K562 (cell line): Measurements from ENCODE around the gene ODF4. TPM values are rescaled to one million over a fixed set of nuclear protein-coding genes. Genes with fewer than 3 reads are reported as not detected.

ENCODE experiments used
- AFF4 ChIP-seq: sonication (generic); formaldehyde crosslinking; IDR thresholded peaks from 2 replicates; pipeline ENCODE4 v1.8.0; 2023; ENCODE audit warnings: mild to moderate bottlenecking, missing genetic modification reagents
- BHLHE40 ChIP-seq: IDR thresholded peaks from 2 replicates; pipeline ENCODE4 v1.6.1; 2011; ENCODE audit warnings: low read length, improper control_type of control experiment
- ERF ChIP-seq: fragments of 450-650 bp; formaldehyde crosslinking; IDR thresholded peaks from 2 replicates; pipeline ENCODE4 v1.4.0; 2020; ENCODE audit warnings: mild to moderate bottlenecking, mixed read lengths
- ETS2 ChIP-seq: IDR thresholded peaks from 2 replicates; pipeline ENCODE4 v1.6.1; 2016; ENCODE audit warnings: borderline replicate concordance, missing genetic modification characterization, mild to moderate bottlenecking, moderate library complexity, missing compliant biosample characterization; ENCODE audit not compliant: poor library complexity, severe bottlenecking
- ETV6 ChIP-seq, 3 experiments: fragments of 150-350 bp in 1 of 3; sonication (generic) in 1 of 3; formaldehyde crosslinking in 1 of 3; IDR thresholded peaks; 2 replicates each; pipeline versions ENCODE4 v1.6.1 to v1.8.0; 2014 to 2022; ENCODE audit warnings: borderline replicate concordance in 2 of 3, low read depth in 2 of 3, antibody characterized with exemption in 1 of 3, low read length in 1 of 3, mild to moderate bottlenecking in 1 of 3, missing genetic modification reagents in 1 of 3
- EZH2 ChIP-seq: IDR thresholded peaks from 2 replicates; pipeline ENCODE4 v1.6.1; 2012; ENCODE audit warnings: low read depth, mild to moderate bottlenecking, inconsistent platforms, low read length, borderline replicate concordance
- KAT2B ChIP-seq: IDR thresholded peaks from one replicate; pipeline ENCODE4 v1.6.1; 2012; ENCODE audit warnings: low read depth, mild to moderate bottlenecking, control low read depth, inconsistent platforms, low read length, moderate library complexity
- KLF13 ChIP-seq: fragments of 450-650 bp; IDR thresholded peaks from 2 replicates; pipeline ENCODE4 v1.6.1; 2016; ENCODE audit warnings: missing genetic modification characterization, low read depth, mild to moderate bottlenecking, missing compliant biosample characterization, moderate library complexity, borderline replicate concordance
- KLF6 ChIP-seq: fragments of 250-450 bp; sonication (Bioruptor Pico); IDR thresholded peaks from 2 replicates; pipeline ENCODE4 v1.4.0; 2020; ENCODE audit warnings: mild to moderate bottlenecking, moderate library complexity, borderline replicate concordance
- MBD2 ChIP-seq: sonication (generic); IDR thresholded peaks from 2 replicates; pipeline ENCODE4 v1.6.1; 2016; ENCODE audit warnings: low read depth, borderline replicate concordance
- NEUROD1 ChIP-seq: fragments of 150-350 bp; IDR thresholded peaks from 2 replicates; pipeline ENCODE4 v1.6.1; 2014; ENCODE audit warnings: borderline replicate concordance, low read length, low read depth; ENCODE audit not compliant: partially characterized antibody
- POLR2A ChIP-seq: fragments of 450-650 bp; conservative IDR thresholded peaks from 2 replicates; pipeline ENCODE4 v1.6.1; 2016
- RAD51 ChIP-seq: fragments of 450-650 bp; IDR thresholded peaks from 2 replicates; pipeline ENCODE4 v1.7.1; 2016; ENCODE audit warnings: low read depth, mild to moderate bottlenecking, borderline replicate concordance
- RBM14 ChIP-seq: fragments of 200-400 bp; formaldehyde crosslinking; IDR thresholded peaks from 2 replicates; pipeline ENCODE4 v1.6.1; 2018; ENCODE audit warnings: low read depth, mild to moderate bottlenecking, low read length, moderate library complexity, borderline replicate concordance; ENCODE audit not compliant: insufficient read depth
- RNF2 ChIP-seq: sonication (generic); IDR thresholded peaks from 2 replicates; pipeline ENCODE4 v1.6.1; 2016
- SMARCA4 ChIP-seq: fragments of 450-650 bp; IDR thresholded peaks from 2 replicates; pipeline ENCODE4 v1.6.1; 2016
- SMARCE1 ChIP-seq: fragments of 450-650 bp; IDR thresholded peaks from 2 replicates; pipeline ENCODE4 v1.7.1; 2016; ENCODE audit warnings: mild to moderate bottlenecking
- SPI1 ChIP-seq: IDR thresholded peaks from 2 replicates; pipeline ENCODE4 v1.6.1; 2011; ENCODE audit warnings: low read depth, low read length, control low read depth, borderline replicate concordance
- TAL1 ChIP-seq: fragments of 450-650 bp; IDR thresholded peaks from 2 replicates; pipeline ENCODE4 v1.6.1; 2016; ENCODE audit warnings: mild to moderate bottlenecking
- TCF7 ChIP-seq: sonication (generic); IDR thresholded peaks from 2 replicates; pipeline ENCODE4 v1.6.1; 2016; ENCODE audit warnings: antibody characterized with exemption, borderline replicate concordance
- TCF7L2 ChIP-seq: fragments of 150-350 bp; IDR thresholded peaks from 2 replicates; pipeline ENCODE4 v1.6.1; 2016; ENCODE audit warnings: low read depth, mild to moderate bottlenecking, low read length, moderate library complexity
- TEAD1 ChIP-seq, 2 experiments: fragments of 450-650 bp in 1 of 2; sonication (generic) in 1 of 2; formaldehyde crosslinking; IDR thresholded peaks; 2 replicates each; pipeline versions ENCODE4 v1.4.0 to v1.8.0; 2020 to 2022; ENCODE audit warnings: mild to moderate bottlenecking in 2 of 2, missing genetic modification reagents in 1 of 2
- TOE1 ChIP-seq, 2 experiments: fragments of 450-650 bp in 1 of 2; sonication (generic) in 1 of 2; formaldehyde crosslinking in 1 of 2; IDR thresholded peaks; 2 replicates each; pipeline versions ENCODE4 v1.7.1 to v1.8.0; 2016 to 2022; ENCODE audit warnings: borderline replicate concordance in 2 of 2, mild to moderate bottlenecking in 2 of 2, antibody characterized with exemption in 1 of 2, inconsistent platforms in 1 of 2, low read depth in 1 of 2, missing genetic modification reagents in 1 of 2, moderate library complexity in 1 of 2
- ZC3H11A ChIP-seq: IDR thresholded peaks from 2 replicates; pipeline ENCODE4 v1.6.1; 2012; ENCODE audit warnings: low read depth, low read length, improper control_type of control experiment
- ZNF134 ChIP-seq: fragments of 250-450 bp; sonication (Bioruptor Pico); conservative IDR thresholded peaks from 2 replicates; pipeline ENCODE4 v1.4.0; 2020
- ZNF23 ChIP-seq: fragments of 250-450 bp; sonication (Bioruptor Pico); IDR thresholded peaks from 2 replicates; pipeline ENCODE4 v1.4.0; 2020; ENCODE audit warnings: mild to moderate bottlenecking
- ZNF232 ChIP-seq: sonication (generic); formaldehyde crosslinking; IDR thresholded peaks from 2 replicates; pipeline ENCODE4 v1.8.0; 2022; ENCODE audit warnings: mild to moderate bottlenecking, missing genetic modification reagents
- ZNF311 ChIP-seq: fragments of 250-450 bp; sonication (Bioruptor Pico); IDR thresholded peaks from 2 replicates; pipeline ENCODE4 v1.4.0; 2020; ENCODE audit warnings: mild to moderate bottlenecking, moderate library complexity
- ZNF57 ChIP-seq: fragments of 450-650 bp; formaldehyde crosslinking; IDR thresholded peaks from 2 replicates; pipeline ENCODE4 v1.4.0; 2020; ENCODE audit warnings: mild to moderate bottlenecking, moderate library complexity
- polyA plus RNA-seq, 8 experiments: library from polyadenylated mRNA; depleted of rRNA in 4 of 8; stranded (reverse) in 5 of 8; unstranded in 3 of 8; fragments of >200 nt; fragmentation: Nextera tagmentation in 2 of 8; fragmentation: Illumina TruSeq in 1 of 8; extraction: Ambion mirVana in 2 of 8; extraction: Trizol in 1 of 8; gene quantifications; 2 replicates each; pipeline versions ENCODE4 v1.2.1 to v1.2.3, GENCODE V29; 2011 to 2014; ENCODE audit warnings: inconsistent platforms in 1 of 8, missing spikeins in 1 of 8
- total RNA-seq, 7 experiments: library from RNA; depleted of rRNA in 6 of 7; stranded (reverse); fragments of >200 nt in 6 of 7; fragmentation: Illumina TruSeq in 2 of 7; extraction: Trizol in 2 of 7; gene quantifications; 2 replicates each; pipeline versions ENCODE4 v1.2.1 to v1.2.3, GENCODE V29; 2011 to 2021; ENCODE audit warnings: low replicate concordance in 1 of 7

The ODF4 gene
- total and polyA plus RNA-seq, 9 of the 15 experiments (the other 6 are each of a cell fraction or from before 2014, with no cell fraction given): not detected

DNA sequence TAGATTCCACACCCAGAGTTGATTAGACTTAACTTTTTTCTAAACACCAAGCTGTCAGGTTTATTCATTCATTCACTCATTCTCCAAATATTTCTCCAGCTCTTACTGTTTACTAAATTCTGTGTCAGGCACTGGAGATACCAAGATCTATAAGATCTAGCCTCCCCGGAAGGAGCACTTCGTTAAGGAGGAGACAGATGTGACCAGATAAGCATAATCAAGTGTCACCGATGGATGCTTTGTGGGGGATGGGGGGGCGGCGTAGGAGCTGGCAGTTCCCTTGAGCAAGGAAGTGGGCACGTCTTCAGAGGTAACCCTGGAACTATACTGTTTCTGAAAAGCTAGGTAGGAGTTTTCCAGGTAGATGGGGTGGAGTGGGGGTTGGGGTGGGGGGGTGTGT is 47.2 kb downstream of the ODF4 start (continued):
- TF ChIP-seq TCF7L2: no peak
- no peak for TF ChIP-seq KAT2B
- no peak for TF ChIP-seq AFF4 (CRISPR knock-in tag)
- TF ChIP-seq ZNF23 (CRISPR knock-in tag): no peak
- TF ChIP-seq ZNF57 (CRISPR knock-in tag): no peak
- TF ChIP-seq RAD51: no peak
- TF ChIP-seq TEAD1 (CRISPR knock-in tag; IDR thresholded peaks at IDR 0.05): no peak
- no peak for TF ChIP-seq TCF7
- peak; percentile 54; the same call in 1 of the 2 replicates for TF ChIP-seq SMARCA4
- TF ChIP-seq TOE1 (IDR thresholded peaks at IDR 0.05; ENCODE audit: borderline replicate concordance): no peak
- no peak for TF ChIP-seq TOE1 (CRISPR knock-in tag; IDR thresholded peaks at IDR 0.05; ENCODE audit: borderline replicate concordance, low read depth)
- no peak for TF ChIP-seq NEUROD1
- no peak for TF ChIP-seq ZC3H11A
- no peak for TF ChIP-seq ERF (CRISPR knock-in tag)
- peak; percentile 65 for TF ChIP-seq SMARCE1
- TF ChIP-seq KLF13 (tag): no peak
- no peak for TF ChIP-seq SPI1
- peak; percentile 72; the same call in 1 of the 2 replicates for TF ChIP-seq RNF2
- no peak for TF ChIP-seq POLR2A
- TF ChIP-seq EZH2: no peak
- TF ChIP-seq BHLHE40: no peak
- no peak for TF ChIP-seq KLF6
- no peak for TF ChIP-seq ZNF232 (CRISPR knock-in tag)
- TF ChIP-seq ZNF311 (CRISPR knock-in tag): no peak
- no peak for TF ChIP-seq MBD2
- TF ChIP-seq ZNF134: no peak
- no peak for TF ChIP-seq ETS2
- peak; percentile 67 for TF ChIP-seq TAL1
- no peak for TF ChIP-seq ETV6 (IDR thresholded peaks at IDR 0.05; ENCODE audit: borderline replicate concordance in 1 of 2, low read depth in 2 of 2, low read length in 1 of 2)
- TF ChIP-seq ETV6 (CRISPR knock-in tag; IDR thresholded peaks at IDR 0.05; ENCODE audit: borderline replicate concordance): no peak
- no peak for TF ChIP-seq RBM14
